Fibroblast of skin of right quadriceps (primary cell): Measurements from ENCODE around the gene GALNT2.

Experiments
- DNase-seq: peaks from one replicate; pipeline ENCODE4 v3.0.0-alpha.2; 2013

The GALNT2 gene

GRCh38 chr1:230097370-230097769 is 30.3 kb downstream of the GALNT2 start:
- DNase-seq = no peak

GRCh38 chr1:230098723-230099122 is 31.7 kb downstream of the GALNT2 start:
- no peak for DNase-seq

GRCh38 chr1:230099465-230099864 is 32.4 kb downstream of the GALNT2 start:
- DNase-seq = no peak

- no peak for DNase-seq
Observed at GRCh38 chr1:230100932-230101331, 33.9 kb downstream of the GALNT2 start.

GRCh38 chr1:230101556-230101955 is 34.5 kb downstream of the GALNT2 start:
- no peak for DNase-seq

- DNase-seq = no peak
Observed at GRCh38 chr1:230102046-230102445, 35.0 kb downstream of the GALNT2 start.

GRCh38 chr1:230102472-230102871 is 35.4 kb downstream of the GALNT2 start:
- no peak for DNase-seq

- DNase-seq = peak; percentile 47
Observed at GRCh38 chr1:230103306-230104173, 36.5 kb downstream of the GALNT2 start.

- DNase-seq = peak; percentile 100
Observed at GRCh38 chr1:230104395-230105244, 37.6 kb downstream of the GALNT2 start.

- DNase-seq = no peak
Observed at GRCh38 chr1:230105245-230105753, 38.3 kb downstream of the GALNT2 start.

GRCh38 chr1:230105754-230106625 is 39.0 kb downstream of the GALNT2 start:
- peak; percentile 60 for DNase-seq

GRCh38 chr1:230107941-230108340 is 40.9 kb downstream of the GALNT2 start:
- no peak for DNase-seq

GRCh38 chr1:230108580-230108979 is 41.5 kb downstream of the GALNT2 start:
- DNase-seq = no peak

- no peak for DNase-seq
Observed at GRCh38 chr1:230109066-230109465, 42.0 kb downstream of the GALNT2 start.

GRCh38 chr1:230109895-230110667 is 43.0 kb downstream of the GALNT2 start:
- DNase-seq = no peak

- no peak for DNase-seq
Observed at GRCh38 chr1:230110971-230111370, 43.9 kb downstream of the GALNT2 start.

GRCh38 chr1:230112131-230112701 is 45.2 kb downstream of the GALNT2 start:
- no peak for DNase-seq

GRCh38 chr1:230112782-230113181 is 45.7 kb downstream of the GALNT2 start:
- no peak for DNase-seq

- DNase-seq = no peak
Observed at GRCh38 chr1:230113235-230113592, 46.2 kb downstream of the GALNT2 start.

- peak; percentile 91 for DNase-seq
Observed at GRCh38 chr1:230113593-230114236, 46.7 kb downstream of the GALNT2 start.

- DNase-seq = no peak
Observed at GRCh38 chr1:230114237-230114651, 47.2 kb downstream of the GALNT2 start.
